Uterus (tissue), 2 donors: ENCODE measurements around the gene FAM187B.

Experiments used
- POLR2A ChIP-seq, 2 donors: fragments of 450-650 bp; IDR thresholded peaks; one replicate each; pipeline ENCODE4 v1.6.1; 2016; ENCODE audit warnings: antibody characterized with exemption in 2 of 2, mild to moderate bottlenecking in 1 of 2, moderate library complexity in 1 of 2
- TF ChIP-seq, protein P1 (sequence below), 4 experiments: fragments of 200-600 bp in 2 of 4; fragments of 450-650 bp in 2 of 4; sonication (generic) in 2 of 4; IDR thresholded peaks; one replicate each; pipeline ENCODE4 v1.5.1; 2016 to 2019; ENCODE audit warnings: antibody characterized with exemption in 4 of 4, mild to moderate bottlenecking in 2 of 4, moderate library complexity in 1 of 4

DNA sequence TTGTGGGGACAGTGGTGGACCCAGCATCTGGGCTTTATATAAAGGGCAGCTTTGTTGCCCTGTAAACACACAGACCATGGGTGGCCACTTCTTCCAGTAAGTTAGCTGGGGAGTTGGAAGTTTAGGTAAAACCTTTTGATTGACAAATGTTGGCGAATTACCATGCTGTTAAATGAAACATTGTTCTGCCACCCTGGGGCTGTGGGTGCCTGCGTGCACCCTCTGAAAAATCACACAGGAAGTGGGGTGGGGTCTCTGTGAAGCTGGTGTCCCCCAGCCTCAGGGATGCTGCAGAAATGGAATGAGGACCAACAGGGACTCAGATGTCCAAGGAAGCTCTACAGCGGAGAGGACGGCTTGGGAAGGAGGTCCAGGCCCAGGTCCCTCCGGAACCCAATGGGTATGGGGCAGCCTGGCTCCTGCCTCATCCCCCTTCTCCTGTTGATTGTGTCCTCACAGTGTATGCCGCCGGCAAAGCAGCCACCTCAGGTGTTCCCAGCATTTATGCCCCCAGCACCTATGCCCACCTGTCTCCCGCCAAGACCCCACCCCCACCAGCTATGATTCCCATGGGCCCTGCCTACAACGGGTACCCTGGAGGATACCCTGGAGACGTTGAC, 37.5 kb upstream of the FAM187B start:
- no peak for TF ChIP-seq POLR2A (IDR thresholded peaks at IDR 0.05)
- TF ChIP-seq, protein P1, sequence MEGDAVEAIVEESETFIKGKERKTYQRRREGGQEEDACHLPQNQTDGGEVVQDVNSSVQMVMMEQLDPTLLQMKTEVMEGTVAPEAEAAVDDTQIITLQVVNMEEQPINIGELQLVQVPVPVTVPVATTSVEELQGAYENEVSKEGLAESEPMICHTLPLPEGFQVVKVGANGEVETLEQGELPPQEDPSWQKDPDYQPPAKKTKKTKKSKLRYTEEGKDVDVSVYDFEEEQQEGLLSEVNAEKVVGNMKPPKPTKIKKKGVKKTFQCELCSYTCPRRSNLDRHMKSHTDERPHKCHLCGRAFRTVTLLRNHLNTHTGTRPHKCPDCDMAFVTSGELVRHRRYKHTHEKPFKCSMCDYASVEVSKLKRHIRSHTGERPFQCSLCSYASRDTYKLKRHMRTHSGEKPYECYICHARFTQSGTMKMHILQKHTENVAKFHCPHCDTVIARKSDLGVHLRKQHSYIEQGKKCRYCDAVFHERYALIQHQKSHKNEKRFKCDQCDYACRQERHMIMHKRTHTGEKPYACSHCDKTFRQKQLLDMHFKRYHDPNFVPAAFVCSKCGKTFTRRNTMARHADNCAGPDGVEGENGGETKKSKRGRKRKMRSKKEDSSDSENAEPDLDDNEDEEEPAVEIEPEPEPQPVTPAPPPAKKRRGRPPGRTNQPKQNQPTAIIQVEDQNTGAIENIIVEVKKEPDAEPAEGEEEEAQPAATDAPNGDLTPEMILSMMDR (IDR thresholded peaks at IDR 0.05), result no peak
